ENCODE measurements around the gene LCMT2. TPM values are rescaled to one million over a fixed set of nuclear protein-coding genes. Genes with fewer than 3 reads are reported as not detected.

Gene LCMT2
- total RNA-seq, 4 donors from 2014 or later = 4.9 to 8.9 (median 5.9) TPM

DNA sequence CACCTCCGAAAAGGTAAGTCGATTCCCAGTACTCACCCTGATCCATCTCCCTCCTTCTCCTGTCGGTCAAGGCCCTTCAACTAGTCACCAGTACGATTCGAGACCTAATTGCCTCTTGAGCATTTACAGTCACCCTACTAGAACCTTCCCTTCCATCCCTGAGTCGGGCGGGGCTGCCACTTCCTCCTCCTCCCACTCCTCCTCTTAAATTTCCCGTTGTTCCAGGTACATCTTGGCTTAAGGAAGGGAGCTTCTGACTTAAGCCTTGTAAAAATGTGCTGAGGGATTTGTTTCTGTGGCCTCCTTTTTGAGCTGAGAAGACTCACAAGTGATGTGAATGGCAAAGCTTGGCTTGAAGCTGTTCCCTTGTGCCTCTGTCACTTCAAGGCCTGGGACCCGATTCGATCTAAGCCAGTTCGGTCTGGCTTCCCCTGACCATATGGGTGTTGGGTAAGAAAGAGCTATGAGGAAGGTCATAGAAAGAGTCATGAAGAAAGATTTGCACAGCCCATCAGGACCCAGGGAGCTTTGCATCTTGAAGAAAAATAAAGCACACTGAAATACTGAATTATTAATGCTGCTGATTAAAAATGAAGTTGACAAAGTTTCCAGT, 28.1 kb downstream of the LCMT2 start, which contains the start of gene TGM7:
Gene TGM7 (minus strand): TSS at position 51 of the 613 bp plus-strand sequence.
- TF ChIP-seq POLR2A (IDR thresholded peaks at IDR 0.05) = no peak
- TF ChIP-seq, protein P1, sequence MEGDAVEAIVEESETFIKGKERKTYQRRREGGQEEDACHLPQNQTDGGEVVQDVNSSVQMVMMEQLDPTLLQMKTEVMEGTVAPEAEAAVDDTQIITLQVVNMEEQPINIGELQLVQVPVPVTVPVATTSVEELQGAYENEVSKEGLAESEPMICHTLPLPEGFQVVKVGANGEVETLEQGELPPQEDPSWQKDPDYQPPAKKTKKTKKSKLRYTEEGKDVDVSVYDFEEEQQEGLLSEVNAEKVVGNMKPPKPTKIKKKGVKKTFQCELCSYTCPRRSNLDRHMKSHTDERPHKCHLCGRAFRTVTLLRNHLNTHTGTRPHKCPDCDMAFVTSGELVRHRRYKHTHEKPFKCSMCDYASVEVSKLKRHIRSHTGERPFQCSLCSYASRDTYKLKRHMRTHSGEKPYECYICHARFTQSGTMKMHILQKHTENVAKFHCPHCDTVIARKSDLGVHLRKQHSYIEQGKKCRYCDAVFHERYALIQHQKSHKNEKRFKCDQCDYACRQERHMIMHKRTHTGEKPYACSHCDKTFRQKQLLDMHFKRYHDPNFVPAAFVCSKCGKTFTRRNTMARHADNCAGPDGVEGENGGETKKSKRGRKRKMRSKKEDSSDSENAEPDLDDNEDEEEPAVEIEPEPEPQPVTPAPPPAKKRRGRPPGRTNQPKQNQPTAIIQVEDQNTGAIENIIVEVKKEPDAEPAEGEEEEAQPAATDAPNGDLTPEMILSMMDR (IDR thresholded peaks at IDR 0.05) = no peak
- no peak within 1 kb of the TSS for H3K4me3 ChIP-seq (ENCODE audit: low read depth, poor library complexity, severe bottlenecking)
- WGBS, 2 donors = 85 to 88% methylated on average over 11 of the region's 11 CpGs
- DNase-seq (ENCODE audit: low spot score in 2 of 2) = no peak
- intact Hi-C loops (cut with DNase I; ENCODE audit: low total_unique reads) = no loop called here

DNA sequence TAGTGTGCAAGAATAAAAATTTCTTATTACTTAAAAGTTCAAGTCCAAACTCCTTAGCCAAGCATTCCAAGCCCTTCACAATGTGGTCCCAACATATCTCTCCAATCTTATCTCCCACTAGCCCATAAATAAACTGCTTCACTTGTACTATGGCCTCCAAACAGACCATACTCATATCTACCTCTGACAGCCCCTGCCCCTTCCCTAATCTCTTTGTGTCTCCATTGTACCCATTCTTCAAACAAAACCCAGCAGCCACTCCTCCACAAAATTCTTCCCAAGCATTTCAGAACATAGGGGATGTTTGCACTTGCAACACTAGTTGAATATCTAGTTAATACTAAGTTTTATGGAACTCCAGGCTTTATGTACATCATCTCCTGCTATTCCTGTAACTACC, 30.5 kb downstream of the LCMT2 start:
- TF ChIP-seq, protein P1 (IDR thresholded peaks at IDR 0.05) = no peak
- TF ChIP-seq POLR2A (IDR thresholded peaks at IDR 0.05) = no peak

DNA sequence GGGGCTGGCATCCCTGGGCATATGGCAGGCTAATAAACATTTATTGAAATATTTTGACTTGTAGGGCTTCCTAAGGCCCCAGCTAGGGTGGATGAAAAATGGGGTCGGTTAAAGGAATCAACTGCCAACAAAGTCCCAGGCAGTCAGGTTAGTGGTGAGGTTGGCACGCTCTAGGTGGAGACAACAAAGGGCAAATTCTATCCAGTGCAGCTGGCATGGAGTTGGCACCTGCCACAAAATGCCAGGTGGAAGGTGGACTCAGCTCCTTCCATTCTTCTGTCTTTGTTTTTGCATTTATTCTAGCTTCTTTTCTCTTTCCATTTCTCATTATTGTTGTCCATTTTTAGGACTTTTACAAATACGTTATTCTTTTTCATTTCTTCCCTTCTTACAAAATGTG, 31.0 kb downstream of the LCMT2 start:
- intact Hi-C loops (cut with DNase I; ENCODE audit: low total_unique reads) = no loop called here
- no peak overlapping the region for H3K4me3 ChIP-seq (ENCODE audit: low read depth, poor library complexity, severe bottlenecking)
- no peak for DNase-seq (ENCODE audit: low spot score in 2 of 2)
- WGBS, 2 donors = 88 to 92% methylated on average over 3 of the region's 3 CpGs
- TF ChIP-seq POLR2A (IDR thresholded peaks at IDR 0.05) = no peak
- TF ChIP-seq, protein P1 (IDR thresholded peaks at IDR 0.05) = no peak

More for the DNA sequence above, 30.5 kb downstream of the LCMT2 start:
- no peak for DNase-seq (ENCODE audit: low spot score in 2 of 2)
- intact Hi-C loops (cut with DNase I; ENCODE audit: low total_unique reads) = no loop called here
- no peak overlapping the region for H3K4me3 ChIP-seq (ENCODE audit: low read depth, poor library complexity, severe bottlenecking)

DNA sequence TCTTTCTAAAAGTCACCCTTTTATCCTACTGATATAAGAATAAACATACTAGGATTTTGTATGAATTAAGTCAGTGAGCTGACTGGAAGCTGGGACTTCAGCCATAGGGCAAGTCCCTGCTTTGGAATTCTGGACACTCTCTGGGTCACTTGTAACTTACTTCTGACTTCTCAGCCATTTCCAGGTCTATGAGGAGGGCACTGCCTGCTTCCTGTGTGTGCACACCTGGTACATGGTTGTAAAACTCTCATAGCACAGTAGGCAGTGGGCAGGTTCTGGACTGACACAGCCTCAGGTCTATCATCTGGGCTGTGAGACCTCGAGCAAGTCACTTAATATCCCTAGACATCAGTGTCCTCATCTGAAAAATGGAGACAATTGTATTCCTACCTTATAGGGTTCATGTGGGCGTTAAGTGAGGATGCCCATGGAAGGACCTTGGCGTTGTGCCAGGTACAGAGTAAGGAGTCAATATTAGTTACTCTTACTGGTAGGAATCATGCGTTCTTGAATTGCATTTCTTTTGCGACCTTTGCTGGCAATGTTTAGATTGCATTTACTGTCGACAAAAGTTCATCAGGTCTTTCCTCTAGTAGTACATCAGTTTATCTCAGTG, 36.2 kb downstream of the LCMT2 start:
- no peak for DNase-seq (ENCODE audit: low spot score in 2 of 2)
- 50 to 52% methylated on average over 6 of the region's 6 CpGs for WGBS, 2 donors
- TF ChIP-seq, protein P1 (IDR thresholded peaks at IDR 0.05) = no peak
- intact Hi-C loops (cut with DNase I; ENCODE audit: low total_unique reads) = loop anchor here (5.0 kb wide), 1 partner anchor 987 kb away; no protein-coding TSS in a partner anchor
- H3K4me3 ChIP-seq (ENCODE audit: low read depth, poor library complexity, severe bottlenecking) = no peak overlapping the region

DNA sequence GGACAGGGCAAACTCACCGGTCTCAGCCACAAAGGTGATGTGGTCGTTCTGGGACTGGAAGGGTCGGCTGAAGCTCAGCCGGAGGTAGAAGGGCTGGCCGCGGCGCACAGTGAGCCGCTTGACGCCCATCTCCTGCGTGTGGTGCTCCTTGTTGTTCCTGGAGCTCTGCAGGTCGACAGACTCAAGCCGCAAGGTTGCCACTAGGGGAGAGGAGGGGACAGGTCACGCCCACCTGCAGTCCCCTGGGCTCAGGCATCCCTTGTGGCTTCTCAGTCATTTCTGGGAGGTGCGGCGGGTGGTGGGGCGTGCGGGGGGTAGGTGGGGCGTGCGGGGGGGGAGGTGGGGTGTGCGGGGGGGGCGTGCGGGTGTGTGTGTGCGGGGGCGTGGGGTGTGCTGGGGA, 36.9 kb downstream of the LCMT2 start:
- DNase-seq (ENCODE audit: low spot score in 2 of 2) = no peak
- WGBS, 2 donors = 9 to 19% methylated on average over 5 to 11 of the region's 24 CpGs
- H3K4me3 ChIP-seq (ENCODE audit: low read depth, poor library complexity, severe bottlenecking) = no peak overlapping the region
- intact Hi-C loops (cut with DNase I; ENCODE audit: low total_unique reads) = loop anchor here (5.0 kb wide), 1 partner anchor 986 kb away; no protein-coding TSS in a partner anchor
- TF ChIP-seq, protein P1 (IDR thresholded peaks at IDR 0.05) = no peak
- TF ChIP-seq POLR2A (IDR thresholded peaks at IDR 0.05) = no peak

Measured in lower leg skin (tissue), 4 donors.